22Rv1 (cell line): ENCODE measurements around the gene UCN2.
"Not testable (repeated sequence)": the region's sequence is repeated elsewhere in the genome, so short reads cannot be mapped to it uniquely, and the experiment has no call there.

Experiments
- H3K27ac ChIP-seq: fragments of 450-650 bp; 2 replicates; pipeline ENCODE4 v1.5.1; 2017
- ZFX ChIP-seq: fragments of 450-650 bp; IDR thresholded peaks from 2 replicates; pipeline ENCODE4 v1.6.1; 2017; ENCODE audit warnings: antibody characterized with exemption, borderline replicate concordance
- TF ChIP-seq, protein P1 (sequence below): fragments of 450-650 bp; IDR thresholded peaks from 2 replicates; pipeline ENCODE4 v1.5.1; 2017; ENCODE audit warnings: mild to moderate bottlenecking

UCN2 gene

DNA sequence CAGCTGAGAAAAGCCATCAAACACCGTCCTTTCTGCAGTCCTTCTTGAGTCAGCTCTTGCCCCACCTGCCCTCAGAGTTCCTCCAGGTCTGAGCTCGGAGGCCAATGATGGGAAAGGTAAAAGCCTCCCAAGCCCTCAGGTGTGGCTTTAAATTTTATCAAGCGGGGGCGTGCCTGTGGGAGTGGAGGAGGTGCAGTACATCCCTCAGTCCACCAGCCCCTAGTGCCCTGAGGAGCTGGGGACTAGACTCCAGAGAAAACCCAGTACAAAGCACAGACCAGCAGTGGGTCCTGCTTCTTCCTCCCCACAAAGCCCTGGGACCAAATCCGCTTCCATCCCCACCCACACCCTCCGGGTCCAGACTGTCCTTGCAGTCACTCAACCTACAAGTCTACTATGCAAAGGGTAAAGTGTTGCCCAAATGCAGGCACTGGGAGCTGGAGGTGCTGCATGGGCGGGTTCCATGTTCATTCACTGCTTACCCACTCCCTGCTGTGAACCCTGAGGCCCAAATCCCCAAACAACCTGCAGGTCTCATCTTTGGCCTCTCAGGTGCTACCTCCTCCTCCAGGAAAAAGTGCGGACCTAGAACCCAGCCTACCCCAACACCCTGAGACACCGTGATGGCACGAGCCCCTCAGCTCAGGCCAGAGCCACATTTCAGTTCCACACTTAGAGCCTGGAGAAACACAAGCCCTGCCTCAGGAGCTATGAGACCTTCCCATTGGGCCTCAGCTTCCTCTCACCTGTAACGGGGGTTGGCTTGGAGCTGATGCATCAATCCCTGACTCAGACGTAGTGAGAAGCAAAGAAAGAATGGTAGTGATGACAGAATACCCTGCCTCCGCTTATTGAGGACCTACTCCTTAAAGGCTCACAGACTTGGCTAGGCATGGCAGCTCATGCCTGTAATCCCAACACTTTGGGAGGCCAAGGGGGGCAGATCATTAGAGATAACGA, 9.4 kb downstream of the UCN2 start:
- TF ChIP-seq, protein P1, sequence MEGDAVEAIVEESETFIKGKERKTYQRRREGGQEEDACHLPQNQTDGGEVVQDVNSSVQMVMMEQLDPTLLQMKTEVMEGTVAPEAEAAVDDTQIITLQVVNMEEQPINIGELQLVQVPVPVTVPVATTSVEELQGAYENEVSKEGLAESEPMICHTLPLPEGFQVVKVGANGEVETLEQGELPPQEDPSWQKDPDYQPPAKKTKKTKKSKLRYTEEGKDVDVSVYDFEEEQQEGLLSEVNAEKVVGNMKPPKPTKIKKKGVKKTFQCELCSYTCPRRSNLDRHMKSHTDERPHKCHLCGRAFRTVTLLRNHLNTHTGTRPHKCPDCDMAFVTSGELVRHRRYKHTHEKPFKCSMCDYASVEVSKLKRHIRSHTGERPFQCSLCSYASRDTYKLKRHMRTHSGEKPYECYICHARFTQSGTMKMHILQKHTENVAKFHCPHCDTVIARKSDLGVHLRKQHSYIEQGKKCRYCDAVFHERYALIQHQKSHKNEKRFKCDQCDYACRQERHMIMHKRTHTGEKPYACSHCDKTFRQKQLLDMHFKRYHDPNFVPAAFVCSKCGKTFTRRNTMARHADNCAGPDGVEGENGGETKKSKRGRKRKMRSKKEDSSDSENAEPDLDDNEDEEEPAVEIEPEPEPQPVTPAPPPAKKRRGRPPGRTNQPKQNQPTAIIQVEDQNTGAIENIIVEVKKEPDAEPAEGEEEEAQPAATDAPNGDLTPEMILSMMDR = no peak
- no peak for TF ChIP-seq ZFX

DNA sequence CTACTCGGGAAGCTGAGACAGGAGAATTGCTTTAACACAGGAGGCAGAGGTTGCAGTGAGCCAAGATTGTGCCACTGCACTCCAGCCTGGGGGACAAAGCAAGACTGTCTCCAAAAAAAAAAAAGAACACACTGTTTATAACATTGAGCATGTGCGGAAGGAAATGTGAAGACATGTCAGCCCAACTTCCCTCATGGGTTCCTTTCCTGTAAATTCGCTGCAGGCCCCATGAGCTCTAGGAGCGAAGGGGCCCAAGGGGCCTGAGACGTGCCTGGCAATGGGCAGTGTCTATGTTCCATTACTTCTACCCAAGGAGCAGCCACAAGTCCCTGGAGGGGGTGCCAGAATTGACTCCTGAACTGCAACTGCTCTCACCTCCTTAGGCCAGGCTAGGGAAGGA, 10.2 kb downstream of the UCN2 start:
- H3K27ac ChIP-seq = no peak overlapping the region
- TF ChIP-seq, protein P1 = no peak
- no peak for TF ChIP-seq ZFX

More for the DNA sequence above, 9.4 kb downstream of the UCN2 start:
- H3K27ac ChIP-seq = no peak overlapping the region

DNA sequence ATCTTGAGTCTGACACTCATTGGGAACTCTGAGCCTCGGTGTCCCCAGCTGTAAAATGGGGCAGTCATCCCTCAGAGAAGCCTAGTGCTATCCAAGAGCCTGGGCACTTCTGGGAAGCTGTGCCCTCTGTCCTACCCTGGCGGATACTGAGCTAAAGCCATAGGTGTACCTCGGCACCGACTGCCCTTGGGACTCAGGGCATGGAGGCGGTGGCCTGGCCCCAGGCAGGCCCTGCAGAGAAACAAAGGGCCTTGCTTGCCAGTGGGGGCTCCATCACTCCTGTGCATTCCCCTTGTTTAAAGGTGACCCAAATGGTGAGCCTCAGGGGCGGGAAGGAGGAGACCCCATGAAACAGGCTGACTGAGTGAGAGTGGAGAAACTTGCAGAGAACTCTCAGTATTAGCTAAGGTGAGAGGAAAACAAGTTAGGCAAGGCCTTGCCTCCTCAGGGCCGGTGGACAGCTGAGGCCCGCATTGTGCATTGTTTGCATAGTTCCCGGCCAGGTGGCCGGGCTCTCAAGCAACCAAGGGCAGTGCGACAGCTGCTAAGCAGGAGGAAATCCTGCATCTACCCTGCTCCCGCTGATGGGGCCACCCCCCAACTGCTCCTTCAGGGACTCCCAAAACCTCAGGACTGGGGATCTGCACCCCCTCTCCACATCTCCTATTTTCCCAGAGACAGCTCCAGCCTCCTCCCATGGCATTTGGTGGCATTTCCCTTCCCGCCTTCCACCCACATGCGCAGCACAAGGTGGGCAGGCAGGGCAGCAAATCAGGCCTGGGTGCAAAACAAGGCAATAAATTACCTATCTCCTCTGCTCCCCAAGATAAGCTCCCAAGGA, 11.2 kb downstream of the UCN2 start:
- TF ChIP-seq, protein P1 = no peak
- TF ChIP-seq ZFX = no peak
- H3K27ac ChIP-seq = no peak overlapping the region

DNA sequence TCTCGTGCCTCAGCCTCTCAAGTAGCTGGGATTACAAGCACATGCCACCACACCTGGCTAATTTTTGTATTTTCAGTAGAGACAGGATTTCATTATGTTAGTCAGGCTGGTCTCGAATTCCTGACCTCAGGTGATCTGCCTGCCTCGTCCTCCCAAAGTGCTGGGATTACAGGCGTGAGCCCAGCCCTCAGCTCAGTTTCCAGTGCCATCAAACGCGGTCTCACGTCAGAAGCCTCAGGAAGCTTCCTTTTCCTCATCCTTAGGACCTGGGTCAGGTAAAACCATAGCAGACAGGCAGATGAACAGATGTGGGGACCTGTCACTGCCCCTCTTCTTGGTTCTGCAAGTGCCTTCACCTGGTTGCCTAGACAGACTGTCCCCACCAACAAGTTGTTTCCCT, 11.9 kb downstream of the UCN2 start:
- H3K27ac ChIP-seq = not testable (repeated sequence)

DNA sequence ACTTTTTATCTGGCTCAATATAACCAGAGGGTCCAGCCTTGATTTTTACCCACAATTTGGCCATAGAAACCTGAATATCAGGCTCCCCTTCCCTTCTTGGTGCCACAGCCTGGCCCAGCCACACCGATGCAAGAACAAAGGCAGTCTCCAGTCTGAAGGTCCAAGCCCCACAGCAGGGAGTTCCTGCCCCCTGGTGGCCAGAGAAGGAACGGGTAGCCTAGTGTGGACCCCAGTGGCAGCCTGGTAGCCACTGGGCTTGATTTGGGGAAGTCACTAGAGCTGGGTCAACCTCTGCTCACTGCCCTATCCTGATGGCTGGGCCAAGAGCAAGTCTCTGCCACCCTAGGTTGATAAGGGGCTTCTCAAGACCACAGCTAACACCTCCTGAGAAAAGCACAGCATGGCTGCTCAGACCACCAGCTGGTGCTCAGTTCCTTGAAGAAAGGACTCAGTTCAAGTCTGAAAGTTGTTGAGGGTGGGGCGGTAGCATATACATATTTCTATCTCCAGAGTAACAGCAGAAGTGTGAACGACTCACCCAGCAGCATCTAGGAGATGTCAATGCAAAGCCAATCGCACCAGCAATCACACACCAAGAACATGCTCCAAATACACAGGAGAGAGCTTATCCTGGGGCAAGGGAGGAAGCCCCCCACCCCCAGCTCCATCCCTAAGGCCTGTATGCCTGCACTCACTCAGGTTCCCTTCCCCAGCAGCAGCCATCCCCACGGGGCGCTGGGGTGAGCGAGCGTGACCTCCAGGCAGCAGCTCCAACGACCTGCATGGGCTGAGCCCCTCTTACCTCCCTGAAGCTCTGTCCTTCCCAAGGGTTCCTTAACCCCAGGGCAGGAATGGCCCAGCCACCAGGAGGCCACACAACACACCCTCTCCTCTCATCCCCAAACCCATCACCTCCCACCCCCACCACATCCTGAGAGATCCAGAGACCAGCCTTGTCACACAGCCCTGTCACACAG, 14.6 kb downstream of the UCN2 start:
- TF ChIP-seq, protein P1 = peak; percentile 97
- TF ChIP-seq ZFX = no peak
- no peak overlapping the region for H3K27ac ChIP-seq

DNA sequence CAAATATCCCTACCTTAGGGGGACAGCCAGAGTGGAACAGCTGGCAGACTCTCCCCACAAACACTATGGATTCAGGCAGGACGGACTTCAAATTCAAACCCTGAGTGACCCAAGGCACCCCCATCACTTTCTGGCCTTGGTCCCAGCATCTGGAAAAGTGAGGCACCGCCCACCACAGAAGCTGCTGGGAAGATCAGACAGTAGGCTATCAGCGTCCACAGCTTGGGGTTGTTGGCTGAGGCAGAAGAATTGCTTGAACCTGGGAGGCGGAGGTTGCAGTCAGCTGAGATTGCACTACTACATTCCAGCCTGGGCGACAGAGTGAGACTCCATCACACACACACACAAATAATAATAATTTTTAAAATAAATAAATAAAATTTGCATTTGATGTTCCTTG, 15.5 kb downstream of the UCN2 start:
- TF ChIP-seq ZFX = no peak
- TF ChIP-seq, protein P1 = no peak
- H3K27ac ChIP-seq = no peak overlapping the region
